H9 (cell line): ENCODE measurements around the gene FCHSD2. TPM values are rescaled to one million over a fixed set of nuclear protein-coding genes. Genes with fewer than 3 reads are reported as not detected.

Source experiments
- DNase-seq: peaks from one replicate; pipeline ENCODE4 v3.0.0-alpha.2; 2017
- H2AFZ ChIP-seq: one replicate; pipeline ENCODE4 v1.6.1; 2013; ENCODE audit warnings: mild to moderate bottlenecking, low read length, control low read depth, moderate library complexity
- H2AK5ac ChIP-seq: 2 replicates; pipeline ENCODE4 v1.6.1; 2013; ENCODE audit warnings: low read length, control low read depth, mixed read lengths; ENCODE audit not compliant: insufficient read length
- H2BK120ac ChIP-seq: one replicate; pipeline ENCODE4 v1.6.1; 2013; ENCODE audit warnings: low read depth, mild to moderate bottlenecking, low read length, control low read depth, inconsistent platforms; ENCODE audit not compliant: poor library complexity, severe bottlenecking
- H2BK12ac ChIP-seq: 2 replicates; pipeline ENCODE4 v1.6.1; 2013; ENCODE audit warnings: low read length, control low read depth, mixed read lengths, low read depth; ENCODE audit not compliant: insufficient read length
- H2BK15ac ChIP-seq: 2 replicates; pipeline ENCODE4 v1.6.1; 2013; ENCODE audit warnings: low read depth, low read length, control low read depth
- H2BK20ac ChIP-seq: one replicate; pipeline ENCODE4 v1.6.1; 2013; ENCODE audit warnings: low read depth, mild to moderate bottlenecking, low read length, control low read depth, inconsistent platforms; ENCODE audit not compliant: poor library complexity, severe bottlenecking
- H2BK5ac ChIP-seq: 2 replicates; pipeline ENCODE4 v1.6.1; 2013; ENCODE audit warnings: low read length, control low read depth, mixed read lengths; ENCODE audit not compliant: insufficient read length
- H3K14ac ChIP-seq: 2 replicates; pipeline ENCODE4 v1.6.1; 2013; ENCODE audit warnings: low read length, control low read depth; ENCODE audit not compliant: insufficient read depth
- H3K18ac ChIP-seq: 2 replicates; pipeline ENCODE4 v1.6.1; 2013; ENCODE audit warnings: low read depth, mild to moderate bottlenecking, mixed read lengths, low read length, control low read depth; ENCODE audit not compliant: insufficient read length
- H3K23ac ChIP-seq: 2 replicates; pipeline ENCODE4 v1.6.1; 2013; ENCODE audit warnings: low read length, control low read depth, mixed read lengths, low read depth; ENCODE audit not compliant: insufficient read length
- H3K23me2 ChIP-seq: 2 replicates; pipeline ENCODE4 v1.6.1; 2013; ENCODE audit warnings: low read depth, mild to moderate bottlenecking, mixed read lengths, low read length, control low read depth; ENCODE audit not compliant: insufficient read length, poor library complexity, severe bottlenecking
- H3K27ac ChIP-seq: 2 replicates; pipeline ENCODE4 v1.5.1; 2013; ENCODE audit warnings: low read length, control low read depth, mixed read lengths, low read depth; ENCODE audit not compliant: insufficient read length
- H3K27me3 ChIP-seq: 2 replicates; pipeline ENCODE4 v1.6.1; 2013; ENCODE audit warnings: low read length, control low read depth, inconsistent platforms; ENCODE audit not compliant: insufficient read depth
- H3K4ac ChIP-seq: 2 replicates; pipeline ENCODE4 v1.6.1; 2013; ENCODE audit warnings: low read depth, mild to moderate bottlenecking, control low read depth, inconsistent platforms, low read length, moderate library complexity
- H3K4me1 ChIP-seq: 2 replicates; pipeline ENCODE4 v1.6.1; 2013; ENCODE audit warnings: low read length, control low read depth, inconsistent platforms; ENCODE audit not compliant: insufficient read depth
- H3K4me2 ChIP-seq: 2 replicates; pipeline ENCODE4 v1.6.1; 2013; ENCODE audit warnings: low read length, control low read depth, mixed read lengths; ENCODE audit not compliant: insufficient read length, insufficient read depth
- H3K56ac ChIP-seq: 2 replicates; pipeline ENCODE4 v1.6.1; 2013; ENCODE audit warnings: low read depth, mild to moderate bottlenecking, mixed read lengths, low read length, control low read depth; ENCODE audit not compliant: insufficient read length
- H3K79me1 ChIP-seq: 2 replicates; pipeline ENCODE4 v1.6.1; 2013; ENCODE audit warnings: low read depth, mild to moderate bottlenecking, moderate library complexity, low read length, control low read depth, inconsistent platforms; ENCODE audit not compliant: insufficient read depth, poor library complexity, severe bottlenecking
- H3K79me2 ChIP-seq: 2 replicates; pipeline ENCODE4 v1.6.1; 2013; ENCODE audit warnings: low read length, control low read depth, inconsistent platforms; ENCODE audit not compliant: insufficient read depth
- H3K9ac ChIP-seq: 2 replicates; pipeline ENCODE4 v1.6.1; 2013; ENCODE audit warnings: low read length, control low read depth, mixed read lengths; ENCODE audit not compliant: insufficient read length; ENCODE audit errors: extremely low read depth
- H3K9me3 ChIP-seq: one replicate; pipeline ENCODE4 v1.6.1; 2013; ENCODE audit warnings: low read depth, low read length, inconsistent platforms; ENCODE audit not compliant: control insufficient read depth
- H3T11ph ChIP-seq: one replicate; pipeline ENCODE4 v1.6.1; 2013; ENCODE audit warnings: mild to moderate bottlenecking, low read length, control low read depth, inconsistent platforms
- H4K20me1 ChIP-seq: one replicate; pipeline ENCODE4 v1.6.1; 2013; ENCODE audit not compliant: control insufficient read depth, insufficient read length, insufficient read depth
- H4K5ac ChIP-seq: 2 replicates; pipeline ENCODE4 v1.6.1; 2013; ENCODE audit warnings: low read depth, mild to moderate bottlenecking, mixed read lengths, low read length, control low read depth; ENCODE audit not compliant: insufficient read length
- H4K8ac ChIP-seq: replicated peaks from 2 replicates; pipeline ENCODE4 v1.6.1; 2013; ENCODE audit warnings: low read length, control low read depth, mixed read lengths, low read depth; ENCODE audit not compliant: insufficient read length
- H4K91ac ChIP-seq: 2 replicates; pipeline ENCODE4 v1.6.1; 2013; ENCODE audit warnings: low read depth, mild to moderate bottlenecking, moderate library complexity, mixed read lengths, low read length, control low read depth; ENCODE audit not compliant: insufficient read length
- H3K27ac Mint-ChIP-seq, 3 experiments: 2 replicates in 2 of 3; 3 replicates in 1 of 3; pipeline ENCODE4 v1.8.0; 2020 to 2021; ENCODE audit warnings: mixed read lengths in 3 of 3, mild to moderate bottlenecking in 1 of 3, moderate library complexity in 1 of 3
- H3K27me3 Mint-ChIP-seq: 2 replicates; pipeline ENCODE4 v1.8.0; 2021; ENCODE audit warnings: low read depth, mild to moderate bottlenecking, moderate library complexity, mixed read lengths
- H3K36me3 Mint-ChIP-seq, 3 experiments: 2 replicates in 2 of 3; 3 replicates in 1 of 3; pipeline ENCODE4 v1.8.0; 2020 to 2021; ENCODE audit warnings: low read depth in 3 of 3, mixed read lengths in 3 of 3; ENCODE audit not compliant: insufficient read depth in 1 of 3
- H3K4me1 Mint-ChIP-seq, 2 experiments: 2 replicates each; pipeline ENCODE4 v1.8.0; 2020; ENCODE audit warnings: mixed read lengths in 2 of 2
- H3K4me3 Mint-ChIP-seq, 2 experiments: 2 replicates in 1 of 2; 3 replicates in 1 of 2; pipeline ENCODE4 v1.8.0; 2020 to 2021; ENCODE audit warnings: mild to moderate bottlenecking in 2 of 2, mixed read lengths in 2 of 2, moderate library complexity in 1 of 2
- H3K9me3 Mint-ChIP-seq, 2 experiments: 2 replicates in 1 of 2; 3 replicates in 1 of 2; pipeline ENCODE4 v1.8.0; 2020; ENCODE audit warnings: mild to moderate bottlenecking in 2 of 2, mixed read lengths in 2 of 2, moderate library complexity in 1 of 2
- CTCF ChIP-seq: fragments of 200-600 bp; sonication (generic); conservative IDR thresholded peaks from 3 replicates; pipeline ENCODE4 v1.8.0; 2021; ENCODE audit warnings: antibody characterized with exemption, mild to moderate bottlenecking
- WGBS: extraction: QIAGEN DNeasy Blood & Tissue Kit; methylation state at CpG from one replicate; pipeline ENCODE4 v1.1.7; 2013; ENCODE audit warnings: missing lambda C conversion rate, low lambda C conversion rate, mixed read lengths; ENCODE audit not compliant: insufficient read length; ENCODE audit errors: extremely low coverage; 5-methylcytosine and 5-hydroxymethylcytosine counted together
- total RNA-seq: library from RNA; stranded (reverse); gene quantifications from 2 replicates; pipeline ENCODE4 v1.2.1, GENCODE V29; 2021

The FCHSD2 gene
- total RNA-seq, 1 experiment from 2014 or later, result 17.8 TPM

GRCh38 chr11:72820439-72821139 lies 321.5 kb downstream of the FCHSD2 start:
- Mint-ChIP-seq H3K27ac (no peak overlapping the region), H3K9me3 (no peaks in the 10 kb centered on the region; a peak in 2 of 5 replicates), H3K27me3 (peaks cover 23% of the 10 kb centered on the region), H3K4me1 (peaks cover 12 to 13% of the 10 kb centered on the region in 2 experiments), H3K4me3 (peak overlapping the region; percentile 62 to 65; a peak in 3 of 5 replicates), H3K36me3 (peaks cover 4 to 20% (median 18%) of the 10 kb centered on the region in 3 experiments; a peak in 6 of 7 replicates)
- no CpG with 5 or more reads among the region's 15 CpGs for WGBS
- Histone ChIP-seq H3K4me2 (peak overlapping the region; percentile 61), H2AK5ac (no peak overlapping the region), H3K4ac (no peak overlapping the region), H2AFZ (no peak overlapping the region), H3K4me1 (peaks cover 2% of the 10 kb centered on the region; the same call in 1 of the 2 replicates), H4K91ac (no peak overlapping the region), H2BK15ac (no peak overlapping the region), H4K8ac (no peak overlapping the region), H3K27ac (no peak overlapping the region), H3K56ac (no peak overlapping the region), H3K9me3 (no peaks in the 10 kb centered on the region), H2BK5ac (no peak overlapping the region), H3K23me2 (peaks cover 13% of the 10 kb centered on the region), H2BK120ac (no peak overlapping the region), H2BK12ac (no peak overlapping the region), H3K27me3 (no peaks in the 10 kb centered on the region; the same call in 1 of the 2 replicates), H2BK20ac (no peak overlapping the region), H4K20me1 (no peaks in the 10 kb centered on the region), H4K5ac (no peak overlapping the region), H3K9ac (no peak overlapping the region), H3T11ph (no peak overlapping the region), H3K79me1 (no peaks in the 10 kb centered on the region), H3K18ac (no peak overlapping the region), H3K23ac (no peak overlapping the region), H3K14ac (no peak overlapping the region), H3K79me2 (no peaks in the 10 kb centered on the region)
- DNase-seq, result no peak
- TF ChIP-seq CTCF, result no peak
